Measurements from ENCODE around the gene DHRS13.

Gene DHRS13

DNA sequence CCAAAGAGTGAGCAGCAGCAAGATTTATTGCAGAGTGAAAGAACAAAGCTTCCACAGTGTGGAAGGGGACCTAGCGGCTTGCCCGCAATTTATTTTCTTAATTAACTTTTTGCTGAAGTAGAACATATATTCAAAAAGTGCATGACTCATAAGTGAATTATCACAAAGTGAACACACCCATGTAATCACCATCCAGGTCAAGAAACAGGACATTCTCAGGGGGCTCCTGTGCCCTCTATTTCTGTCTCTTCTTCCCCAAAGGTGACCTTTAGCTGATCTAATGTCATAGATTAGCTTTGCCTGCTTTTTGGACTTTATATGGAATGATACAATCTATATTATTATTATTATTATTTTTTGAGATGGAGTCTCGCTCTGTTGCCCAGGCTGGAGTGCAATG lies 28.1 kb downstream of the DHRS13 start:
- Histone ChIP-seq H3K9ac (ENCODE audit: low read depth in 1 of 2, low read length in 2 of 2) (no peak overlapping the region), H3K27me3 (ENCODE audit: control insufficient read depth in 1 of 2, insufficient read depth in 2 of 2, low read length in 2 of 2) (no peaks in the 10 kb centered on the region), H3K4me3 (ENCODE audit: low read depth in 1 of 2, low read length in 2 of 2) (no peak overlapping the region), H3K4me1 (ENCODE audit: control insufficient read depth in 1 of 2, insufficient read depth in 2 of 2, low read length in 2 of 2) (peaks cover 0 to 8% of the 10 kb centered on the region in 2 donors), H3K9me3 (ENCODE audit: control insufficient read depth in 1 of 2, low read length in 2 of 2) (no peaks in the 10 kb centered on the region), H3K27ac (ENCODE audit: low read depth, low read length) (no peak overlapping the region), H3K36me3 (ENCODE audit: control insufficient read depth in 1 of 2, insufficient read depth in 2 of 2, low read length in 2 of 2) (peaks cover 0 to 10% of the 10 kb centered on the region in 2 donors)

DNA sequence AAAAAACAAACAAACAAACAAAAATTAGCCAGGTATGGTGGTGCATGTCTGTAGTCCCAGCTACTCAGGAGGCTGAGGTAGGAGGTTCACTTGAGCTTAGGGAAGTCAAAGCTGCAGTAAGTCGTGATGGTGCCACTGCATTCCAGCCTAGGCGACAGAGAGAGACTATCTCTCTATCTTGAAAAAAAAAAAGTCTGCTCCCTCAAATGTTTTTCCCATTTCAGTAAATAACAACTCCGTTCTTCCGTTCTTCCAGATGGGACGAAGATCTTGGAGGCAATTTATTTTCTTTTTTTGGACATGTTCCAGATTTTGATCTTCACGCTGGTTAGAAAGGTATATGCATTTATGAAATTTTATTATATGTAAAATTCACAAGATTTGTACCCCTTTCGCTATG lies 29.0 kb downstream of the DHRS13 start:
- Histone ChIP-seq H3K27ac (ENCODE audit: low read depth, low read length) (no peak overlapping the region), H3K4me3 (ENCODE audit: low read depth in 1 of 2, low read length in 2 of 2) (no peak overlapping the region), H3K4me1 (ENCODE audit: control insufficient read depth in 1 of 2, insufficient read depth in 2 of 2, low read length in 2 of 2) (peaks cover 0 to 8% of the 10 kb centered on the region in 2 donors), H3K36me3 (ENCODE audit: control insufficient read depth in 1 of 2, insufficient read depth in 2 of 2, low read length in 2 of 2) (peaks cover 0 to under 1% of the 10 kb centered on the region in 2 donors), H3K9ac (ENCODE audit: low read depth in 1 of 2, low read length in 2 of 2) (no peak overlapping the region), H3K9me3 (ENCODE audit: control insufficient read depth in 1 of 2, low read length in 2 of 2) (no peaks in the 10 kb centered on the region), H3K27me3 (ENCODE audit: control insufficient read depth in 1 of 2, insufficient read depth in 2 of 2, low read length in 2 of 2) (no peaks in the 10 kb centered on the region)

- Histone ChIP-seq H3K4me1 (ENCODE audit: control insufficient read depth in 1 of 2, insufficient read depth in 2 of 2, low read length in 2 of 2) (peaks cover under 1 to 8% of the 10 kb centered on the region in 2 donors), H3K9me3 (ENCODE audit: control insufficient read depth in 1 of 2, low read length in 2 of 2) (no peaks in the 10 kb centered on the region), H3K27me3 (ENCODE audit: control insufficient read depth in 1 of 2, insufficient read depth in 2 of 2, low read length in 2 of 2) (no peaks in the 10 kb centered on the region)
Measured at GRCh38 chr17:28871056-28871579, 31.8 kb downstream of the DHRS13 start.

GRCh38 chr17:28867276-28867675 lies 35.6 kb downstream of the DHRS13 start:
- no peaks in the 10 kb centered on the region for H3K9me3 ChIP-seq (ENCODE audit: control insufficient read depth in 1 of 2, low read length in 2 of 2)
- no peaks in the 10 kb centered on the region for H3K27me3 ChIP-seq (ENCODE audit: control insufficient read depth in 1 of 2, insufficient read depth in 2 of 2, low read length in 2 of 2)
- H3K27ac ChIP-seq (ENCODE audit: low read depth, low read length) = no peak overlapping the region
- H3K36me3 ChIP-seq (ENCODE audit: control insufficient read depth in 1 of 2, insufficient read depth in 2 of 2, low read length in 2 of 2) = no peaks in the 10 kb centered on the region
- H3K4me1 ChIP-seq (ENCODE audit: control insufficient read depth in 1 of 2, insufficient read depth in 2 of 2, low read length in 2 of 2) = peaks cover 13 to 22% of the 10 kb centered on the region in 2 donors
- no peak overlapping the region for H3K9ac ChIP-seq (ENCODE audit: low read depth in 1 of 2, low read length in 2 of 2)
- no peak overlapping the region for H3K4me3 ChIP-seq (ENCODE audit: low read depth in 1 of 2, low read length in 2 of 2)

More at GRCh38 chr17:28871056-28871579, 31.8 kb downstream of the DHRS13 start:
- no peaks in the 10 kb centered on the region for H3K36me3 ChIP-seq (ENCODE audit: control insufficient read depth in 1 of 2, insufficient read depth in 2 of 2, low read length in 2 of 2)
- H3K27ac ChIP-seq (ENCODE audit: low read depth, low read length) = no peak overlapping the region
- no peak overlapping the region for H3K4me3 ChIP-seq (ENCODE audit: low read depth in 1 of 2, low read length in 2 of 2)
- H3K9ac ChIP-seq (ENCODE audit: low read depth in 1 of 2, low read length in 2 of 2) = no peak overlapping the region

DNA sequence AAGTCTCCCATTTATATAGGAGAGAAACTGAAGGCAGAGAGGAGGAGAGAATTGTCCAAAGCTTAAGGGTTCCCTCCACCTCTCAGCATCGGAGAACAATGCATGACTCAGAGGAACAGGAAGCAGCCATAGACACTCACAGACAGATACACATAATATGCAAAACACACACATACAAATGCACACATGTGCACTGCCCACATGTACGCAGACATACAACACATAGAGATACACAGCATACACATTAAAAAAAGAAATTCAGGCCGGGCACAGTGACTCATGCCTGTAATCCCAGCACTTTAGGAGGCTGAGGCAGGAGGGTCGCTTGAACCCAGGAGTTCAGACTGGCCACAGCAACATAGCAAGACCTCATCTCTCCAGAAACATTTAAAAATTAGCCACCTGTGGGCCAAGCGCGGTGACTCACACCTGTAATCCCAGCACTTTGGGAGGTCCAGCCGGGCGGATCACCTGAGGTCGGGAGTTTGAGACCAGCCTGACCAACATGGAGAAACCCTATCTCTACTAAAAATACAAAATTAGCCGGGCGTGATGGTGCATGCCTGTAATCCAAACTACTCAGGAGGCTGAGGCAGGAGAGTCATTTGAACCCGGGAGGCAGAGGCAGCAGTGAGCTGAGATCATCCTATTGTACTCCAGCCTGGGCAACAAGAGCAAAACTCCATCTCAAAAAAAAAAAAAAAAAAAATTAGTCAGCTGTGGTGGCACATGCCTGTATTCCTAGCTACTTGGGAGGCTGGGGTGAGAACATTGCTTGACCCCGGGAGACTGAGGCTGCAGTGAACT lies 36.7 kb downstream of the DHRS13 start:
- Histone ChIP-seq H3K4me3 (ENCODE audit: low read depth in 1 of 2, low read length in 2 of 2) (no peak overlapping the region), H3K36me3 (ENCODE audit: control insufficient read depth in 1 of 2, insufficient read depth in 2 of 2, low read length in 2 of 2) (no peaks in the 10 kb centered on the region), H3K9me3 (ENCODE audit: control insufficient read depth in 1 of 2, low read length in 2 of 2) (no peaks in the 10 kb centered on the region), H3K9ac (ENCODE audit: low read depth in 1 of 2, low read length in 2 of 2) (no peak overlapping the region), H3K27ac (ENCODE audit: low read depth, low read length) (no peak overlapping the region), H3K27me3 (ENCODE audit: control insufficient read depth in 1 of 2, insufficient read depth in 2 of 2, low read length in 2 of 2) (no peaks in the 10 kb centered on the region), H3K4me1 (ENCODE audit: control insufficient read depth in 1 of 2, insufficient read depth in 2 of 2, low read length in 2 of 2) (peaks cover 24 to 33% of the 10 kb centered on the region in 2 donors)

DNA sequence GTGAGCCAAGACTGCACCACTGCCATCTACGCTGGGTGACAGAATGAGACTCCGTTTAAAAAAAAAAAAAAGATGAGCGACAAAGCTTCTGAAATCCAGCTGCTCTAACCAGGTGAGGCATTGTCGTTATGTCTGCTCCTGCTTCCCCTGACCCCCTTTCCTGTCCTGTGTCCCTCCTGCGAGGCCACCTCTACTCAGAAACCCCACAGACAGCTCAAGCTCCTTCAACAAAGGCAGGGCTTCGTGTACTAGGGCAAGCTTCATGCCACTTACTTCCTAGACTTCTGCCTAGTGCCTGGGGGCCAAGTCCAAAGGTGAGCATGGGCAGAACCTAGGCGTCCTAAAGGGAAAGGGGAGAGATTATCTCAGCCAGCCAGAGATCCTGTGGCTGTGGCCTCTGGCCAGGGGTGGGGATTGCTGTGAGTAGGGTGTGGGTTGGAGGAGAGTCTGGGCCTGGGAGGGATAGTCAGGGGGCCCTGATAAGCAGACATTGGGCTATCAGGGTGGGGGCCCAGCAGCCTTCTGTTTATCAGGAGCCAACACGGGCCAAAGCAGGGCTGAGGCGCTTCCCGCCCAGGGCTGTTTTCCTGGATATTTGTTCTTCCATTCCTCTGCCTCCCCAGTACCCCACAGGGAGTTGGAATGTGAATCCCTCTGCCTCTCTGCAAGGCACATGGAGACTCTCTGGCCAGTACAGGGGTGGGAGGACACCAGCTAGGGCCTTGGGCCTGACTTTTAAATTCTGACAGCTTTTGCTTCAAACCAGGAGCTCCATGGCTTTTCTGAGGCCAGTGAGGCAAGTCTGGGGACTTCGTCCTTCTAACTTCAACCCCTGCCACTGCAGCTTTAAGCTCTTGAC lies 37.7 kb downstream of the DHRS13 start:
- peak overlapping the region in 1 of 2 donors; percentile 74 for H3K9ac ChIP-seq (ENCODE audit: low read depth in 1 of 2, low read length in 2 of 2)
- no peaks in the 10 kb centered on the region for H3K27me3 ChIP-seq (ENCODE audit: control insufficient read depth in 1 of 2, insufficient read depth in 2 of 2, low read length in 2 of 2)
- no peaks in the 10 kb centered on the region for H3K9me3 ChIP-seq (ENCODE audit: control insufficient read depth in 1 of 2, low read length in 2 of 2)
- H3K4me3 ChIP-seq (ENCODE audit: low read depth in 1 of 2, low read length in 2 of 2) = peak overlapping the region; percentile 36 to 41
- H3K27ac ChIP-seq (ENCODE audit: low read depth, low read length) = peak overlapping the region; percentile 65
- peaks cover 4 to 6% of the 10 kb centered on the region in 2 donors for H3K36me3 ChIP-seq (ENCODE audit: control insufficient read depth in 1 of 2, insufficient read depth in 2 of 2, low read length in 2 of 2)
- peaks cover 24 to 37% of the 10 kb centered on the region in 2 donors for H3K4me1 ChIP-seq (ENCODE audit: control insufficient read depth in 1 of 2, insufficient read depth in 2 of 2, low read length in 2 of 2)

- Histone ChIP-seq H3K4me3 (ENCODE audit: low read depth in 1 of 2, low read length in 2 of 2) (peak overlapping the region; percentile 5 to 25), H3K9ac (ENCODE audit: low read depth in 1 of 2, low read length in 2 of 2) (no peak overlapping the region), H3K27ac (ENCODE audit: low read depth, low read length) (no peak overlapping the region), H3K27me3 (ENCODE audit: control insufficient read depth in 1 of 2, insufficient read depth in 2 of 2, low read length in 2 of 2) (no peaks in the 10 kb centered on the region), H3K9me3 (ENCODE audit: control insufficient read depth in 1 of 2, low read length in 2 of 2) (no peaks in the 10 kb centered on the region), H3K4me1 (ENCODE audit: control insufficient read depth in 1 of 2, insufficient read depth in 2 of 2, low read length in 2 of 2) (peaks cover 24 to 37% of the 10 kb centered on the region in 2 donors), H3K36me3 (ENCODE audit: control insufficient read depth in 1 of 2, insufficient read depth in 2 of 2, low read length in 2 of 2) (peaks cover 4 to 12% of the 10 kb centered on the region in 2 donors)
Measured at GRCh38 chr17:28863953-28864352, 38.9 kb downstream of the DHRS13 start.

DNA sequence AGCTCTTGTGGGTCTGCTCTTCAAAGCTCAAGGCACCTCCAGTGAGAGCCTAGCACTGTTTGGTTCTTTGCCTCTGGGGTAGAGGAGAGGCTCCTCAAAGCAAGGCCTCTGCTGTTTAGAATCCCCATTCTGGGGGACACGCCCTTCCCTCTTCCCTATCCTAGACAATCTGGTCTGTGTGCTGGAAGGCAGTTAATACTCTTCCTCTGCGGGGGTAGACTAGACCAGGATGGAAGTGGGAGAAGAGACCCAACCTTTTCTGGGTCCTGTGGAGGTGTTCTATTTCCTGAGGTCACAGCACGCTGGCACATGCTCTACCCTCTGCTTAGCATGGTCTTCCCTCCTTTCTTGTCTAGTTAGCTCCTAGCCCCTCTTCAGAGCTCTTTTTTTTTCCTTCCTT lies 40.3 kb downstream of the DHRS13 start:
- H3K27me3 ChIP-seq (ENCODE audit: control insufficient read depth in 1 of 2, insufficient read depth in 2 of 2, low read length in 2 of 2) = no peaks in the 10 kb centered on the region
- no peak overlapping the region for H3K4me3 ChIP-seq (ENCODE audit: low read depth in 1 of 2, low read length in 2 of 2)
- H3K4me1 ChIP-seq (ENCODE audit: control insufficient read depth in 1 of 2, insufficient read depth in 2 of 2, low read length in 2 of 2) = peaks cover 24 to 37% of the 10 kb centered on the region in 2 donors
- H3K27ac ChIP-seq (ENCODE audit: low read depth, low read length) = no peak overlapping the region
- peaks cover 8 to 26% of the 10 kb centered on the region in 2 donors for H3K36me3 ChIP-seq (ENCODE audit: control insufficient read depth in 1 of 2, insufficient read depth in 2 of 2, low read length in 2 of 2)
- H3K9ac ChIP-seq (ENCODE audit: low read depth in 1 of 2, low read length in 2 of 2) = no peak overlapping the region
- no peaks in the 10 kb centered on the region for H3K9me3 ChIP-seq (ENCODE audit: control insufficient read depth in 1 of 2, low read length in 2 of 2)

GRCh38 chr17:28861393-28862203 lies 41.3 kb downstream of the DHRS13 start:
- peaks cover 8 to 27% of the 10 kb centered on the region in 2 donors for H3K36me3 ChIP-seq (ENCODE audit: control insufficient read depth in 1 of 2, insufficient read depth in 2 of 2, low read length in 2 of 2)
- H3K9me3 ChIP-seq (ENCODE audit: control insufficient read depth in 1 of 2, low read length in 2 of 2) = no peaks in the 10 kb centered on the region

More at GRCh38 chr17:28861393-28862203, 41.3 kb downstream of the DHRS13 start:
- Histone ChIP-seq H3K27ac (ENCODE audit: low read depth, low read length) (no peak overlapping the region), H3K4me3 (ENCODE audit: low read depth in 1 of 2, low read length in 2 of 2) (peak overlapping the region; percentile 7 to 58), H3K4me1 (ENCODE audit: control insufficient read depth in 1 of 2, insufficient read depth in 2 of 2, low read length in 2 of 2) (peaks cover 24 to 37% of the 10 kb centered on the region in 2 donors), H3K27me3 (ENCODE audit: control insufficient read depth in 1 of 2, insufficient read depth in 2 of 2, low read length in 2 of 2) (no peaks in the 10 kb centered on the region), H3K9ac (ENCODE audit: low read depth in 1 of 2, low read length in 2 of 2) (no peak overlapping the region)
